HEK293 (cell line): Measurements from ENCODE around the gene PRKCD.

Experiments used
- FEZF1 ChIP-seq: fragments of 450-650 bp; formaldehyde crosslinking; IDR thresholded peaks from 2 replicates; pipeline ENCODE4 v1.5.1; 2016; ENCODE audit warnings: missing biosample characterization, missing genetic modification characterization
- ZNF292 ChIP-seq: fragments of 450-650 bp; formaldehyde crosslinking; IDR thresholded peaks from 2 replicates; pipeline ENCODE4 v1.5.1; 2016; ENCODE audit warnings: low read depth, missing biosample characterization, missing genetic modification characterization, borderline replicate concordance
- ZNF837 ChIP-seq: fragments of 450-650 bp; formaldehyde crosslinking; IDR thresholded peaks from 2 replicates; pipeline ENCODE4 v1.5.1; 2016; ENCODE audit warnings: missing biosample characterization, missing genetic modification characterization
- TF ChIP-seq, protein P1 (sequence below): fragments of 450-650 bp; formaldehyde crosslinking; IDR thresholded peaks from 2 replicates; pipeline ENCODE4 v1.5.1; 2017; ENCODE audit warnings: missing biosample characterization, missing genetic modification characterization
- TF ChIP-seq, protein P2 (sequence below): fragments of 450-650 bp; formaldehyde crosslinking; IDR thresholded peaks from 2 replicates; pipeline ENCODE4 v1.5.1; 2016; ENCODE audit warnings: missing biosample characterization, missing genetic modification characterization
- TF ChIP-seq, protein P3 (sequence below): fragments of 450-650 bp; IDR thresholded peaks from 2 replicates; pipeline ENCODE4 v1.5.1; 2018; ENCODE audit warnings: missing biosample characterization, mild to moderate bottlenecking, missing genetic modification characterization
- TF ChIP-seq, protein P4 (sequence below): fragments of 450-650 bp; formaldehyde crosslinking; IDR thresholded peaks from 2 replicates; pipeline ENCODE4 v1.5.1; 2016; ENCODE audit warnings: missing biosample characterization, missing genetic modification characterization, low read depth

DNA sequence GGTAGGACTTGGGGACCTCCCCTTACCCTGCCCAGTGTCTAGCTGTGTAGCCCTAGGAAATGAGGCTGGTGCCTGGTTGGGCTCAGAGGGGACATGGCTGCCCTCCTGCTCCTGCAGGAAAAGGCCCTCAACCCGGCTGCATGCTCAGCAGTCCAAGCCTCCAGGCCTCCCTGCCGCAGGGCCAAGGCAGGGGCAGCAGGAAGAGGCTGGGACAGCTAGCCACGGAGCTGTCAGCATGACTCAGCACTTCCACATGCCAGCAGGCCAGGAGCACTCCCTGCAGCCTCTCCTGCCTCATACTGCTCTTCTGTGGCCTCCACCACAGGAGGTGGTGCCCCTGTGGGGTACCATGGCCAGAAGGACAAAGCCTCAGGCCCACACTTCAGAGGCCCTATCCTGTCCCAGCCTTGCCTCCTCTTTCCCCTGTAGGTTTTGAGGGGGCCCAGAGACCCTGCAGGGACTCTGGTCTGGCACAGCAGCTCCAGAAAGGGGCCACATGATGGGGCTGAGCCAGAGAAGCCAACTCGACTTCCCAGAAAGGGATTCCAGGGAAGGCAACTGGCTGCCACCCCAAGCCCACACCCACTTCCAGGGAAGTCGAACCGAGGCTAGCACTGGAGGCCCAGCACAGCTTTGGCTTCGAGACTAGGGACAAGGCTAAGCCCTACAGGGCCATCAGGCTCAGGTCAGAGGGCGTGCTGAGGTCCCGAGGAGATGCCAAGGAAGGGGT lies 75.3 kb downstream of the PRKCD start:
- TF ChIP-seq ZNF837 (tag by site-specific recombination) (no peak), ZNF292 (tag by site-specific recombination) (no peak), FEZF1 (tag by site-specific recombination) (no peak)
- TF ChIP-seq, protein P1, sequence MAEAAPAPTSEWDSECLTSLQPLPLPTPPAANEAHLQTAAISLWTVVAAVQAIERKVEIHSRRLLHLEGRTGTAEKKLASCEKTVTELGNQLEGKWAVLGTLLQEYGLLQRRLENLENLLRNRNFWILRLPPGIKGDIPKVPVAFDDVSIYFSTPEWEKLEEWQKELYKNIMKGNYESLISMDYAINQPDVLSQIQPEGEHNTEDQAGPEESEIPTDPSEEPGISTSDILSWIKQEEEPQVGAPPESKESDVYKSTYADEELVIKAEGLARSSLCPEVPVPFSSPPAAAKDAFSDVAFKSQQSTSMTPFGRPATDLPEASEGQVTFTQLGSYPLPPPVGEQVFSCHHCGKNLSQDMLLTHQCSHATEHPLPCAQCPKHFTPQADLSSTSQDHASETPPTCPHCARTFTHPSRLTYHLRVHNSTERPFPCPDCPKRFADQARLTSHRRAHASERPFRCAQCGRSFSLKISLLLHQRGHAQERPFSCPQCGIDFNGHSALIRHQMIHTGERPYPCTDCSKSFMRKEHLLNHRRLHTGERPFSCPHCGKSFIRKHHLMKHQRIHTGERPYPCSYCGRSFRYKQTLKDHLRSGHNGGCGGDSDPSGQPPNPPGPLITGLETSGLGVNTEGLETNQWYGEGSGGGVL, result no peak
- TF ChIP-seq, protein P2, sequence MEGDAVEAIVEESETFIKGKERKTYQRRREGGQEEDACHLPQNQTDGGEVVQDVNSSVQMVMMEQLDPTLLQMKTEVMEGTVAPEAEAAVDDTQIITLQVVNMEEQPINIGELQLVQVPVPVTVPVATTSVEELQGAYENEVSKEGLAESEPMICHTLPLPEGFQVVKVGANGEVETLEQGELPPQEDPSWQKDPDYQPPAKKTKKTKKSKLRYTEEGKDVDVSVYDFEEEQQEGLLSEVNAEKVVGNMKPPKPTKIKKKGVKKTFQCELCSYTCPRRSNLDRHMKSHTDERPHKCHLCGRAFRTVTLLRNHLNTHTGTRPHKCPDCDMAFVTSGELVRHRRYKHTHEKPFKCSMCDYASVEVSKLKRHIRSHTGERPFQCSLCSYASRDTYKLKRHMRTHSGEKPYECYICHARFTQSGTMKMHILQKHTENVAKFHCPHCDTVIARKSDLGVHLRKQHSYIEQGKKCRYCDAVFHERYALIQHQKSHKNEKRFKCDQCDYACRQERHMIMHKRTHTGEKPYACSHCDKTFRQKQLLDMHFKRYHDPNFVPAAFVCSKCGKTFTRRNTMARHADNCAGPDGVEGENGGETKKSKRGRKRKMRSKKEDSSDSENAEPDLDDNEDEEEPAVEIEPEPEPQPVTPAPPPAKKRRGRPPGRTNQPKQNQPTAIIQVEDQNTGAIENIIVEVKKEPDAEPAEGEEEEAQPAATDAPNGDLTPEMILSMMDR (tag by site-specific recombination), result no peak
- TF ChIP-seq, protein P3, sequence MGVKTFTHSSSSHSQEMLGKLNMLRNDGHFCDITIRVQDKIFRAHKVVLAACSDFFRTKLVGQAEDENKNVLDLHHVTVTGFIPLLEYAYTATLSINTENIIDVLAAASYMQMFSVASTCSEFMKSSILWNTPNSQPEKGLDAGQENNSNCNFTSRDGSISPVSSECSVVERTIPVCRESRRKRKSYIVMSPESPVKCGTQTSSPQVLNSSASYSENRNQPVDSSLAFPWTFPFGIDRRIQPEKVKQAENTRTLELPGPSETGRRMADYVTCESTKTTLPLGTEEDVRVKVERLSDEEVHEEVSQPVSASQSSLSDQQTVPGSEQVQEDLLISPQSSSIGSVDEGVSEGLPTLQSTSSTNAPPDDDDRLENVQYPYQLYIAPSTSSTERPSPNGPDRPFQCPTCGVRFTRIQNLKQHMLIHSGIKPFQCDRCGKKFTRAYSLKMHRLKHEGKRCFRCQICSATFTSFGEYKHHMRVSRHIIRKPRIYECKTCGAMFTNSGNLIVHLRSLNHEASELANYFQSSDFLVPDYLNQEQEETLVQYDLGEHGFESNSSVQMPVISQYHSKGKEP (tag by site-specific recombination), result no peak
- TF ChIP-seq, protein P4, sequence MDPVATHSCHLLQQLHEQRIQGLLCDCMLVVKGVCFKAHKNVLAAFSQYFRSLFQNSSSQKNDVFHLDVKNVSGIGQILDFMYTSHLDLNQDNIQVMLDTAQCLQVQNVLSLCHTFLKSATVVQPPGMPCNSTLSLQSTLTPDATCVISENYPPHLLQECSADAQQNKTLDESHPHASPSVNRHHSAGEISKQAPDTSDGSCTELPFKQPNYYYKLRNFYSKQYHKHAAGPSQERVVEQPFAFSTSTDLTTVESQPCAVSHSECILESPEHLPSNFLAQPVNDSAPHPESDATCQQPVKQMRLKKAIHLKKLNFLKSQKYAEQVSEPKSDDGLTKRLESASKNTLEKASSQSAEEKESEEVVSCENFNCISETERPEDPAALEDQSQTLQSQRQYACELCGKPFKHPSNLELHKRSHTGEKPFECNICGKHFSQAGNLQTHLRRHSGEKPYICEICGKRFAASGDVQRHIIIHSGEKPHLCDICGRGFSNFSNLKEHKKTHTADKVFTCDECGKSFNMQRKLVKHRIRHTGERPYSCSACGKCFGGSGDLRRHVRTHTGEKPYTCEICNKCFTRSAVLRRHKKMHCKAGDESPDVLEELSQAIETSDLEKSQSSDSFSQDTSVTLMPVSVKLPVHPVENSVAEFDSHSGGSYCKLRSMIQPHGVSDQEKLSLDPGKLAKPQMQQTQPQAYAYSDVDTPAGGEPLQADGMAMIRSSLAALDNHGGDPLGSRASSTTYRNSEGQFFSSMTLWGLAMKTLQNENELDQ (tag by site-specific recombination), result no peak
